ENCODE results near the gene DLG1. TPM values are rescaled to one million over a fixed set of nuclear protein-coding genes. Genes with fewer than 3 reads are reported as not detected.
"Not testable (repeated sequence)": the region's sequence is repeated elsewhere in the genome, so short reads cannot be mapped to it uniquely, and the experiment has no call there.

DLG1 gene
- total RNA-seq, 1 experiment from 2014 or later, result 127 TPM

DNA sequence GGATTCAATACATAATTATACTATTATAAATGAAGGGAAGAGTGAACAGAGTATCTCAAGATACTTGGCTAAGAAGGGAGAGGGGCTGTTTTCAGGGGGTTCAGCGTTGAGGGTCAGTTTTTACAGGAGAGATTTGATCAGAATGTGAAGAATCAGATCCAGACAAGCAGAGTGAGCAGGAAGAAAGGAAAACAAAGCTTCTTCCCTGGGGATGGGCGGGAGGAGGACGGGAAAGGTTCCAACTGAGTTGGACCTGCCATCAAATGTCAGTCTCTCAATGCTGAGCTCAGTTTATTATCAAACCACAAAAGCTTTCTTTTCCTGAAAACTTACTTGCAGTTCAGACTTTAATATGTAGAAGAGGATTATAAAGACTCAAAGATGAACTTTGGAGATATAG is 262.8 kb downstream of the DLG1 start:
- no peak for TF ChIP-seq CTCF (IDR thresholded peaks at IDR 0.05; ENCODE audit: unreplicated experiment)
- H3K4me1 Mint-ChIP-seq (ENCODE audit: low read depth, unreplicated experiment), result peaks cover 16% of the 10 kb centered on the region
- peaks cover 14% of the 10 kb centered on the region for H3K27me3 Mint-ChIP-seq (ENCODE audit: unreplicated experiment)
- DNase-seq, result no peak
- TSS peak; percentile 8 for BruUV-seq (replicated peaks)
- no peak overlapping the region for H3K4me3 Mint-ChIP-seq (ENCODE audit: low read depth, unreplicated experiment)
- H3K36me3 Mint-ChIP-seq (ENCODE audit: insufficient read depth, unreplicated experiment), result peaks cover 31% of the 10 kb centered on the region
- no peaks in the 10 kb centered on the region for H3K9me3 Mint-ChIP-seq (ENCODE audit: low read depth, unreplicated experiment)
- CTCF ChIA-PET, result no interaction called here
- intact Hi-C loops (cut with micrococcal nuclease; ENCODE audit: unreplicated experiment), result no loop called here
- H3K27ac Mint-ChIP-seq (ENCODE audit: unreplicated experiment), result no peak overlapping the region

DNA sequence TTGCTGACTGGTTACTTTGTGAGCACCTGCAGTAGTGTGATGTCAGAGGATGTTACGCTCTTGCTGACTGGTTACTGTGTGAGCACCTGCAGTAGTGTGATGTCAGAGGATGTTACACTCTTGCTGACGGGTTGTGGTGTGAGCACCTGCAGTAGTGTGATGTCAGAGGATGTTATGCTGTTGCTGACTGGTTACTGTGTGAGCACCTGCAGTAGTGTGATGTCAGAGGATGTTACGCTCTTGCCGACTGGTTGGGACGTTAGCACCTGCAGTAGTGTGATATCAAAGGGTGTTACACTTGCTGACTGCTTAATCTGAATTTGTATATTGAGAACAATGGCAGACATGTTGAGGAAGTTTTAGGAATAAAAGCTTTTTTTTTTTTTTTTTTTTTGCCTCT is 263.6 kb downstream of the DLG1 start:
- intact Hi-C loops (cut with micrococcal nuclease; ENCODE audit: unreplicated experiment); H3K4me3 Mint-ChIP-seq (ENCODE audit: low read depth, unreplicated experiment); CTCF ChIA-PET; BruUV-seq (replicated peaks); H3K9me3 Mint-ChIP-seq (ENCODE audit: low read depth, unreplicated experiment); DNase-seq: not testable (repeated sequence)
- Mint-ChIP-seq H3K27me3 (ENCODE audit: unreplicated experiment) (peaks cover 14% of the 10 kb centered on the region), H3K27ac (ENCODE audit: unreplicated experiment) (peak overlapping the region; percentile 29), H3K4me1 (ENCODE audit: low read depth, unreplicated experiment) (peaks cover 23% of the 10 kb centered on the region), H3K36me3 (ENCODE audit: insufficient read depth, unreplicated experiment) (peaks cover 34% of the 10 kb centered on the region)

GRCh38 chr3:197033764-197034163 is 264.6 kb downstream of the DLG1 start:
- Mint-ChIP-seq H3K4me1 (ENCODE audit: low read depth, unreplicated experiment) (peaks cover 23% of the 10 kb centered on the region), H3K27ac (ENCODE audit: unreplicated experiment) (peak overlapping the region; percentile 45), H3K27me3 (ENCODE audit: unreplicated experiment) (peaks cover 14% of the 10 kb centered on the region), H3K36me3 (ENCODE audit: insufficient read depth, unreplicated experiment) (peaks cover 38% of the 10 kb centered on the region)
- intact Hi-C loops (cut with micrococcal nuclease; ENCODE audit: unreplicated experiment); DNase-seq; H3K4me3 Mint-ChIP-seq (ENCODE audit: low read depth, unreplicated experiment); CTCF ChIA-PET; H3K9me3 Mint-ChIP-seq (ENCODE audit: low read depth, unreplicated experiment); BruUV-seq (replicated peaks): not testable (repeated sequence)

DNA sequence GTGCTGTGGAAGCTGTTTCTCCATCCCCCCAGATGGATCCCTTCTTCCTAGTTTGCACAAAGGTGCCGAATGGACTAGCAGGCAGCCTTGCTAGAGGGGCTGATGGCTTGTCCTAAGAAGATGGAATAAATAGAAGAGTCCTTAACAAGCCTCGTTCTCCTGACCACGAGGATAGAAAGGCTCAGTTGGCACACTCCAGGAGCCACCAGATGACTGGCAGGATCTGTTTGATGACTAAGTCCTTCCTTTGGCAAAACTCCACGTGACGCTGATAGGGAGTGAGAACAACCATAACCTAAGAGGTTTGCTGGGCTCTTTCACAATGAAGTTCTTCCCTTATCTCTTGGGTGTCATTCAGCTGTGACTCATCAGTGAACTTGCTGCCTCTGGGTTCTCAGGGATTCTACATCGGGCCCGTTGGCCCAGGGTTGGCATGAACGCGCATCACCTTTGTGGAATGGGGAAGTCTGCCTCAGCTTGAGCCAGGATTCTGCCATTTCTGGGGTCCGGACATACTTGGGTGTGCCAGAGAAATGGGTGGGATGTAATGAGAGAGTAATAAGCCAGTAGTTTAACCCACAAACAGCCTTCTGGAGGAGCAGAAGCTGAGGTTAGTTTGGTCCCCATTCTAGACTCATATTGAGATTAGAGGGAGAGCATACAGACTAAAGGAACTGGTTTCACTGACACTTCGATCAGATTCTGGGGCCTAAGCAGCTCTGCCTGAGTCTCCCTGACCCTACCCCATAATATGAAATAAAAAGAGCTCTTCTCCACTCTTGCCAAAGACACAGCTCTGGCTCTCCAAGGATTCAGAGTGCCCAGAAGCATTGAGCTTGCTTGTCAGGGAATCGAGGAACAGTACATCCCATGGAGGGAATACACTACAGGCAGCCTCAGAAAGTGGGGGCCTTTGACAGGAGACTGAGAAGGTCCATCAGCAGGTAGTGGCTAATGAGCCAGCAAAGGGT is 266.8 kb downstream of the DLG1 start:
- CTCF ChIA-PET, result interaction anchor here (0.5 to 1.1 kb wide), 3 partner anchors 55 to 422 kb away, joined by 3 read pairs; partner anchors contain the start of gene NCBP2

More for the DNA sequence above, 266.8 kb downstream of the DLG1 start:
- Mint-ChIP-seq H3K27me3 (ENCODE audit: unreplicated experiment) (peaks cover 14% of the 10 kb centered on the region), H3K4me3 (ENCODE audit: low read depth, unreplicated experiment) (peak overlapping the region; percentile 37), H3K27ac (ENCODE audit: unreplicated experiment) (peak overlapping the region; percentile 93), H3K9me3 (ENCODE audit: low read depth, unreplicated experiment) (no peaks in the 10 kb centered on the region), H3K4me1 (ENCODE audit: low read depth, unreplicated experiment) (peaks cover 23% of the 10 kb centered on the region), H3K36me3 (ENCODE audit: insufficient read depth, unreplicated experiment) (peaks cover 46% of the 10 kb centered on the region)
- DNase-seq, result peak; percentile 80
- BruUV-seq (replicated peaks), result no TSS peak
- intact Hi-C loops (cut with micrococcal nuclease; ENCODE audit: unreplicated experiment), result no loop called here
- TF ChIP-seq CTCF (IDR thresholded peaks at IDR 0.05; ENCODE audit: unreplicated experiment), result no peak

Data from Calu3 (cell line).